HEK293 (cell line): ENCODE measurements around the gene CORO1C.
A peak's percentile ranks its signal among the peaks of the same experiment; 100 is the strongest.

Experiments used
- CTCF ChIA-PET: fragments of 350-600 bp; formaldehyde crosslinking; extraction: SDS; loops from one replicate; lab custom pipeline; 2021; ENCODE audit warnings: antibody characterized with exemption; lab: Yijun Ruan, JAX
- POLR2A ChIA-PET: fragments of 300-600 bp; formaldehyde crosslinking; extraction: SDS; loops from one replicate; lab custom pipeline; 2020; ENCODE audit warnings: antibody characterized with exemption, inconsistent platforms; lab: Yijun Ruan, JAX
- H3K27ac ChIP-seq: fragments of 200-500 bp; sonication (Bioruptor generic); 2 replicates; pipeline ENCODE4 v1.5.1; 2014; ENCODE audit warnings: low read depth, low read length, control low read depth, inconsistent platforms; ENCODE audit errors: extremely low read depth
- H3K36me3 ChIP-seq, 2 experiments: fragments of 200-500 bp in 1 of 2; sonication (Bioruptor generic) in 1 of 2; 1 replicate in 1 of 2; 2 replicates in 1 of 2; pipeline ENCODE4 v1.5.1; 2014 to 2017; ENCODE audit warnings: inconsistent platforms in 2 of 2, low read length in 2 of 2; ENCODE audit not compliant: control insufficient read depth in 2 of 2, insufficient read depth in 1 of 2
- H3K4me1 ChIP-seq: fragments of 200-500 bp; sonication (Bioruptor generic); 2 replicates; pipeline ENCODE4 v1.5.1; 2014; ENCODE audit warnings: mild to moderate bottlenecking, low read length, inconsistent platforms; ENCODE audit not compliant: control insufficient read depth, insufficient read depth
- H3K4me3 ChIP-seq: 2 replicates; pipeline ENCODE4 v1.5.1; 2011; ENCODE audit warnings: low read depth, mild to moderate bottlenecking, control low read depth, low read length, moderate library complexity
- H3K9me3 ChIP-seq: fragments of 200-500 bp; sonication (Bioruptor generic); 2 replicates; pipeline ENCODE4 v1.5.1; 2014; ENCODE audit warnings: low read depth, low read length, inconsistent platforms; ENCODE audit not compliant: control insufficient read depth, insufficient read depth
- GLIS1 ChIP-seq: fragments of 450-650 bp; formaldehyde crosslinking; IDR thresholded peaks from 2 replicates; pipeline ENCODE4 v1.5.1; 2016; ENCODE audit warnings: missing biosample characterization, missing genetic modification characterization
- INSM2 ChIP-seq: fragments of 450-650 bp; formaldehyde crosslinking; IDR thresholded peaks from 2 replicates; pipeline ENCODE4 v1.5.1; 2016; ENCODE audit warnings: missing biosample characterization, missing genetic modification characterization
- KLF17 ChIP-seq: fragments of 450-650 bp; formaldehyde crosslinking; IDR thresholded peaks from 2 replicates; pipeline ENCODE4 v1.5.1; 2016; ENCODE audit warnings: missing biosample characterization, missing genetic modification characterization
- KLF7 ChIP-seq: fragments of 450-650 bp; formaldehyde crosslinking; IDR thresholded peaks from 2 replicates; pipeline ENCODE4 v1.5.1; 2016; ENCODE audit warnings: missing biosample characterization, missing genetic modification characterization, borderline replicate concordance
- KLF8 ChIP-seq: fragments of 450-650 bp; formaldehyde crosslinking; IDR thresholded peaks from 2 replicates; pipeline ENCODE4 v1.5.1; 2016; ENCODE audit warnings: missing biosample characterization, missing genetic modification characterization
- KLF9 ChIP-seq: fragments of 450-650 bp; formaldehyde crosslinking; IDR thresholded peaks from 2 replicates; pipeline ENCODE4 v1.5.1; 2016; ENCODE audit warnings: missing biosample characterization, missing genetic modification characterization, low read depth
- SP7 ChIP-seq: fragments of 450-650 bp; formaldehyde crosslinking; IDR thresholded peaks from 2 replicates; pipeline ENCODE4 v1.5.1; 2016; ENCODE audit warnings: missing biosample characterization, missing genetic modification characterization
- TSHZ1 ChIP-seq: fragments of 450-650 bp; formaldehyde crosslinking; IDR thresholded peaks from 2 replicates; pipeline ENCODE4 v1.5.1; 2016; ENCODE audit warnings: missing biosample characterization, missing genetic modification characterization, borderline replicate concordance
- WT1 ChIP-seq: fragments of 450-650 bp; formaldehyde crosslinking; IDR thresholded peaks from 2 replicates; pipeline ENCODE4 v1.5.1; 2016; ENCODE audit warnings: missing biosample characterization, missing genetic modification characterization
- ZBTB8A ChIP-seq: fragments of 450-650 bp; formaldehyde crosslinking; IDR thresholded peaks from 2 replicates; pipeline ENCODE4 v1.5.1; 2016; ENCODE audit warnings: missing biosample characterization, missing genetic modification characterization
- ZNF10 ChIP-seq: fragments of 450-650 bp; formaldehyde crosslinking; IDR thresholded peaks from 2 replicates; pipeline ENCODE4 v1.5.1; 2017; ENCODE audit warnings: missing biosample characterization, missing genetic modification characterization
- ZNF133 ChIP-seq: fragments of 450-650 bp; formaldehyde crosslinking; IDR thresholded peaks from 2 replicates; pipeline ENCODE4 v1.5.1; 2016; ENCODE audit warnings: missing biosample characterization, missing genetic modification characterization
- ZNF184 ChIP-seq: fragments of 450-650 bp; IDR thresholded peaks from 2 replicates; pipeline ENCODE4 v1.5.1; 2018; ENCODE audit warnings: missing biosample characterization, mild to moderate bottlenecking, missing genetic modification characterization
- ZNF335 ChIP-seq: fragments of 450-650 bp; formaldehyde crosslinking; conservative IDR thresholded peaks from 2 replicates; pipeline ENCODE4 v1.5.1; 2016; ENCODE audit warnings: missing biosample characterization, missing genetic modification characterization
- ZNF341 ChIP-seq: fragments of 450-650 bp; formaldehyde crosslinking; IDR thresholded peaks from 2 replicates; pipeline ENCODE4; 2016; ENCODE audit warnings: low read depth, missing biosample characterization, missing genetic modification characterization
- ZNF394 ChIP-seq: fragments of 450-650 bp; formaldehyde crosslinking; IDR thresholded peaks from 2 replicates; pipeline ENCODE4 v1.5.1; 2016; ENCODE audit warnings: missing biosample characterization, missing genetic modification characterization, mild to moderate bottlenecking, moderate library complexity, borderline replicate concordance
- ZNF501 ChIP-seq: fragments of 450-650 bp; formaldehyde crosslinking; IDR thresholded peaks from 2 replicates; pipeline ENCODE4 v1.5.1; 2016; ENCODE audit warnings: missing biosample characterization, missing genetic modification characterization
- ZNF558 ChIP-seq: fragments of 450-650 bp; formaldehyde crosslinking; IDR thresholded peaks from 2 replicates; pipeline ENCODE4 v1.5.1; 2016; ENCODE audit warnings: missing biosample characterization, missing genetic modification characterization
- ZNF600 ChIP-seq: fragments of 450-650 bp; formaldehyde crosslinking; IDR thresholded peaks from 2 replicates; pipeline ENCODE4 v1.5.1; 2016; ENCODE audit warnings: missing biosample characterization, missing genetic modification characterization
- ZNF701 ChIP-seq: fragments of 450-650 bp; formaldehyde crosslinking; IDR thresholded peaks from 2 replicates; pipeline ENCODE4 v1.5.1; 2016; ENCODE audit warnings: missing biosample characterization, missing genetic modification characterization
- ZNF777 ChIP-seq: fragments of 450-650 bp; formaldehyde crosslinking; IDR thresholded peaks from 2 replicates; pipeline ENCODE4 v1.5.1; 2017; ENCODE audit warnings: missing biosample characterization, missing genetic modification characterization, borderline replicate concordance
- ZSCAN16 ChIP-seq: fragments of 450-650 bp; formaldehyde crosslinking; IDR thresholded peaks from 2 replicates; pipeline ENCODE4 v1.5.1; 2016; ENCODE audit warnings: missing biosample characterization, missing genetic modification characterization
- TF ChIP-seq, protein P1 (sequence below): fragments of 450-650 bp; formaldehyde crosslinking; IDR thresholded peaks from 2 replicates; pipeline ENCODE4 v1.5.1; 2016; ENCODE audit warnings: missing biosample characterization, missing genetic modification characterization
- TF ChIP-seq, protein P2 (sequence below): fragments of 450-650 bp; formaldehyde crosslinking; IDR thresholded peaks from 2 replicates; pipeline ENCODE4 v1.5.1; 2016; ENCODE audit warnings: missing biosample characterization, missing genetic modification characterization
- TF ChIP-seq, protein P3 (sequence below): fragments of 450-650 bp; formaldehyde crosslinking; IDR thresholded peaks from 2 replicates; pipeline ENCODE4 v1.5.1; 2016; ENCODE audit warnings: missing biosample characterization, missing genetic modification characterization, low read depth

The CORO1C gene

DNA sequence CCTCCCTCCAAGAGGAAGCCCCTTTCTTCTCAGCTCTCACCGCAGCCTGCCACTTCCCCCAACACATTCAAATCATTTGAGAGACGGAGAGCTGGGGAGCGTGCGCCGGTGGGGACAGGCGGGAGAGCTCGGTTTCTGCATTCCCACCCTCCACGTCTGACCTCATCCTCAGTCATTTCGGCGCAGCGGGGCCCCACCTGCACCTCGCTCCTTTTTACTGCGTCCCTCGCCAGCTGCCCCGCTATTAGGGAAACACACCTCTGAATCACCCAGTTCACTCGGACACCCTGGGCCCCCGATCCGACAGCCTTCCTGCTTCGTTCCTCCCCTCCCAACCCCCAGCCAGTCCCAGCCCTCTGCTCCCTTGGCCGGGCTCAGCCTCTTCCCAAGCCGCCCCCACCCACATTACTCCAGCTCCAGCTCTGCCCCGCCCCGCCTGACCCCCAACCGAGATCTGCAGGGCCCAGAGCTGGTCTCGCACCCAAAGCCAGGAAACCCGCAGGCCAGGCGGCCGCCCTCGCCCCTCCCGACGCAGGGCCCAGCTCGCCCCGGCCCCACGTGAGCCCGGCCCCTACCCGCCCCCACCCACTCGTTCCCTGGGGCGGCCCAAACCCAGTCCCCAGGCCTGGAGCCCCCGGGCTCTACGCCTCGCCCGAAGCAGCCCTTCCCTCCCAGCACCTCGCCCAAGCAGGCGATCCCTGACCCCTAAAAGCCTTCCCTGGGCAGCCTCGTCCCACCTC lies 783 bp downstream of the CORO1C start:
- POLR2A ChIA-PET: interaction anchor here (0.5 to 1.4 kb wide), 20 partner anchors 8 to 177 kb away, joined by 3 to 20 read pairs (median 5); partner anchors contain the start of gene ISCU
- Histone ChIP-seq H3K4me1 (peaks cover 22% of the 10 kb centered on the region), H3K36me3 (no peaks in the 10 kb centered on the region), H3K4me3 (peak overlapping the region; percentile 65), H3K9me3 (no peaks in the 10 kb centered on the region), H3K27ac (peak overlapping the region; percentile 89)
- CTCF ChIA-PET: interaction anchor here (0.7 to 1.3 kb wide), 5 partner anchors 9 to 73 kb away, joined by 3 to 7 read pairs (median 4); no protein-coding TSS in a partner anchor
- TF ChIP-seq ZNF501 (peak; percentile 71; the same call in 1 of the 2 replicates), KLF9 (peak; percentile 58; the same call in 1 of the 2 replicates), ZNF394 (tag by site-specific recombination) (peak; percentile 84; the same call in 1 of the 2 replicates), INSM2 (tag by site-specific recombination) (peak; percentile 75), TSHZ1 (tag by site-specific recombination) (peak; percentile 23; the same call in 1 of the 2 replicates), KLF7 (tag by site-specific recombination) (peak; percentile 24; the same call in 1 of the 2 replicates), KLF8 (tag by site-specific recombination) (peak; percentile 90), ZNF558 (peak; percentile 39; the same call in 1 of the 2 replicates), GLIS1 (tag by site-specific recombination) (peak; percentile 86), ZNF600 (tag by site-specific recombination) (peak; percentile 56), ZNF184 (tag by site-specific recombination) (peak; percentile 88), ZSCAN16 (no peak), SP7 (peak; percentile 97), KLF17 (tag by site-specific recombination) (peak; percentile 96), ZNF10 (tag by site-specific recombination) (peak; percentile 66; the same call in 1 of the 2 replicates), ZNF335 (tag by site-specific recombination) (peak; percentile 68), ZNF133 (tag by site-specific recombination) (no peak), ZNF341 (tag by site-specific recombination) (peak; percentile 92), ZNF701 (tag by site-specific recombination) (peak; percentile 46; the same call in 1 of the 2 replicates), WT1 (peak; percentile 50), ZBTB8A (peak; percentile 69; the same call in 1 of the 2 replicates), ZNF777 (0 out of 2 replicates have a peak, but pooled peaks have one; percentile 8)
- TF ChIP-seq, protein P1, sequence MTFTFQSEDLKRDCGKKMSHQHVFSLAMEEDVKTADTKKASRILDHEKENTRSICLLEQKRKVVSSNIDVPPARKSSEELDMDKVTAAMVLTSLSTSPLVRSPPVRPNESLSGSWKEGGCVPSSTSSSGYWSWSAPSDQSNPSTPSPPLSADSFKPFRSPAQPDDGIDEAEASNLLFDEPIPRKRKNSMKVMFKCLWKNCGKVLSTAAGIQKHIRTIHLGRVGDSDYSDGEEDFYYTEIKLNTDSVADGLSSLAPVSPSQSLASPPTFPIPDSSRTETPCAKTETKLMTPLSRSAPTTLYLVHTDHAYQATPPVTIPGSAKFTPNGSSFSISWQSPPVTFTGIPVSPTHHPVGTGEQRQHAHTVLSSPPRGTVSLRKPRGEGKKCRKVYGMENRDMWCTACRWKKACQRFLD (tag by site-specific recombination): no peak
- TF ChIP-seq, protein P2, sequence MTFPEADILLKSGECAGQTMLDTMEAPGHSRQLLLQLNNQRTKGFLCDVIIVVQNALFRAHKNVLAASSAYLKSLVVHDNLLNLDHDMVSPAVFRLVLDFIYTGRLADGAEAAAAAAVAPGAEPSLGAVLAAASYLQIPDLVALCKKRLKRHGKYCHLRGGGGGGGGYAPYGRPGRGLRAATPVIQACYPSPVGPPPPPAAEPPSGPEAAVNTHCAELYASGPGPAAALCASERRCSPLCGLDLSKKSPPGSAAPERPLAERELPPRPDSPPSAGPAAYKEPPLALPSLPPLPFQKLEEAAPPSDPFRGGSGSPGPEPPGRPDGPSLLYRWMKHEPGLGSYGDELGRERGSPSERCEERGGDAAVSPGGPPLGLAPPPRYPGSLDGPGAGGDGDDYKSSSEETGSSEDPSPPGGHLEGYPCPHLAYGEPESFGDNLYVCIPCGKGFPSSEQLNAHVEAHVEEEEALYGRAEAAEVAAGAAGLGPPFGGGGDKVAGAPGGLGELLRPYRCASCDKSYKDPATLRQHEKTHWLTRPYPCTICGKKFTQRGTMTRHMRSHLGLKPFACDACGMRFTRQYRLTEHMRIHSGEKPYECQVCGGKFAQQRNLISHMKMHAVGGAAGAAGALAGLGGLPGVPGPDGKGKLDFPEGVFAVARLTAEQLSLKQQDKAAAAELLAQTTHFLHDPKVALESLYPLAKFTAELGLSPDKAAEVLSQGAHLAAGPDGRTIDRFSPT (tag by site-specific recombination): peak; percentile 88
- TF ChIP-seq, protein P3, sequence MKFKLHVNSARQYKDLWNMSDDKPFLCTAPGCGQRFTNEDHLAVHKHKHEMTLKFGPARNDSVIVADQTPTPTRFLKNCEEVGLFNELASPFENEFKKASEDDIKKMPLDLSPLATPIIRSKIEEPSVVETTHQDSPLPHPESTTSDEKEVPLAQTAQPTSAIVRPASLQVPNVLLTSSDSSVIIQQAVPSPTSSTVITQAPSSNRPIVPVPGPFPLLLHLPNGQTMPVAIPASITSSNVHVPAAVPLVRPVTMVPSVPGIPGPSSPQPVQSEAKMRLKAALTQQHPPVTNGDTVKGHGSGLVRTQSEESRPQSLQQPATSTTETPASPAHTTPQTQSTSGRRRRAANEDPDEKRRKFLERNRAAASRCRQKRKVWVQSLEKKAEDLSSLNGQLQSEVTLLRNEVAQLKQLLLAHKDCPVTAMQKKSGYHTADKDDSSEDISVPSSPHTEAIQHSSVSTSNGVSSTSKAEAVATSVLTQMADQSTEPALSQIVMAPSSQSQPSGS (tag by site-specific recombination): peak; percentile 68; the same call in 1 of the 2 replicates
